Adipocyte (in vitro differentiated cells): Measurements from ENCODE around the gene KLF5.

Experiments used
- DNase-seq: peaks from one replicate; pipeline ENCODE4 v3.0.0-alpha.2; 2015; ENCODE audit warnings: low read depth
- H3K27me3 ChIP-seq: replicated peaks from 2 replicates; pipeline ENCODE4 v1.7.0; 2013; ENCODE audit warnings: mild to moderate bottlenecking, low read length, moderate library complexity; ENCODE audit not compliant: control insufficient read depth, insufficient read depth
- H3K36me3 ChIP-seq: 2 replicates; pipeline ENCODE4 v1.7.0; 2013; ENCODE audit warnings: low read length, mild to moderate bottlenecking, moderate library complexity; ENCODE audit not compliant: control insufficient read depth, insufficient read depth, severe bottlenecking
- H3K4me1 ChIP-seq: 2 replicates; pipeline ENCODE4 v1.7.0; 2013; ENCODE audit warnings: mild to moderate bottlenecking, low read length, moderate library complexity; ENCODE audit not compliant: control insufficient read depth, insufficient read depth
- H3K4me3 ChIP-seq: 2 replicates; pipeline ENCODE4 v1.7.0; 2013; ENCODE audit warnings: mild to moderate bottlenecking, low read length, moderate library complexity
- H3K9ac ChIP-seq: 2 replicates; pipeline ENCODE4 v1.7.0; 2013; ENCODE audit warnings: mild to moderate bottlenecking, low read length, moderate library complexity
- H3K9me3 ChIP-seq: 2 replicates; pipeline ENCODE4 v1.7.0; 2013; ENCODE audit warnings: mild to moderate bottlenecking, low read length, moderate library complexity; ENCODE audit not compliant: control insufficient read depth

The KLF5 gene

GRCh38 chr13:73109288-73109899 lies 50.6 kb downstream of the KLF5 start:
- no peak for DNase-seq
- peaks cover 10% of the 10 kb centered on the region for H3K4me1 ChIP-seq
- no peak overlapping the region for H3K9ac ChIP-seq
- no peak overlapping the region for H3K4me3 ChIP-seq
- no peaks in the 10 kb centered on the region for H3K9me3 ChIP-seq
- no peaks in the 10 kb centered on the region for H3K36me3 ChIP-seq
- no peaks in the 10 kb centered on the region for H3K27me3 ChIP-seq

- H3K9ac ChIP-seq: no peak overlapping the region
- peak; percentile 24 for DNase-seq
- H3K36me3 ChIP-seq: no peaks in the 10 kb centered on the region
- no peak overlapping the region for H3K4me3 ChIP-seq
- no peaks in the 10 kb centered on the region for H3K27me3 ChIP-seq
- peaks cover 10% of the 10 kb centered on the region for H3K4me1 ChIP-seq
- no peaks in the 10 kb centered on the region for H3K9me3 ChIP-seq
Observed at GRCh38 chr13:73109969-73110368, 51.2 kb downstream of the KLF5 start.

GRCh38 chr13:73110814-73111213 lies 52.0 kb downstream of the KLF5 start:
- Histone ChIP-seq H3K4me3 (no peak overlapping the region), H3K9me3 (no peaks in the 10 kb centered on the region), H3K4me1 (peaks cover 10% of the 10 kb centered on the region), H3K36me3 (no peaks in the 10 kb centered on the region), H3K9ac (no peak overlapping the region), H3K27me3 (no peaks in the 10 kb centered on the region)
- DNase-seq: no peak

GRCh38 chr13:73111331-73111730 lies 52.5 kb downstream of the KLF5 start:
- H3K9ac ChIP-seq: no peak overlapping the region
- no peaks in the 10 kb centered on the region for H3K36me3 ChIP-seq
- no peak for DNase-seq
- H3K4me1 ChIP-seq: peaks cover 10% of the 10 kb centered on the region
- H3K27me3 ChIP-seq: no peaks in the 10 kb centered on the region
- H3K4me3 ChIP-seq: no peak overlapping the region
- no peaks in the 10 kb centered on the region for H3K9me3 ChIP-seq

- Histone ChIP-seq H3K27me3 (no peaks in the 10 kb centered on the region), H3K9me3 (no peaks in the 10 kb centered on the region), H3K36me3 (no peaks in the 10 kb centered on the region), H3K4me3 (no peak overlapping the region), H3K4me1 (no peaks in the 10 kb centered on the region), H3K9ac (no peak overlapping the region)
- no peak for DNase-seq
Observed at GRCh38 chr13:73119612-73120011, 60.8 kb downstream of the KLF5 start.
